SH-SY5Y (cell line): ENCODE data around the gene SLC6A5.

Source experiments
- GATA2 ChIP-seq: IDR thresholded peaks from 2 replicates; pipeline ENCODE4 v1.6.1; 2011; ENCODE audit warnings: mild to moderate bottlenecking, low read depth, low read length
- GATA3 ChIP-seq: IDR thresholded peaks from 2 replicates; pipeline ENCODE4 v1.6.1; 2011; ENCODE audit warnings: low read depth, mild to moderate bottlenecking, low read length, moderate library complexity

- no peak for TF ChIP-seq GATA2
- no peak for TF ChIP-seq GATA3
Observed at GRCh38 chr11:20590381-20590780, 9.0 kb upstream of the SLC6A5 start.
